Measurements from ENCODE around the gene IL17D. TPM values are rescaled to one million over a fixed set of nuclear protein-coding genes. Genes with fewer than 3 reads are reported as not detected.

Gene IL17D
- total and polyA plus RNA-seq, 10 of the 15 experiments (the other 5 are each of a cell fraction or from before 2014, with no cell fraction given), result 0.03 to 1.6 (median 0.33) TPM

GRCh38 chr13:20664351-20664750 is 39.1 kb upstream of the IL17D start:
- H3K4me1 ChIP-seq (ENCODE audit: control insufficient read depth, insufficient read depth, low read length), result no peaks in the 10 kb centered on the region
- ChIA-PET POLR2A (no interaction called here), RAD21 (ENCODE audit: unreplicated experiment) (no interaction called here), SMC1A (ENCODE audit: uncharacterized antibody, unreplicated experiment) (interaction anchor here (0.9 kb wide), 1 partner anchor 143 kb away, joined by 3 read pairs; no protein-coding TSS in a partner anchor), CTCF (no interaction called here)
- no peak overlapping the region for H2AFZ ChIP-seq (ENCODE audit: control insufficient read depth, low read depth, low read length)
- no peak overlapping the region for H3K4me2 ChIP-seq (ENCODE audit: control insufficient read depth, insufficient read depth)
- no peaks in the 10 kb centered on the region for H3K79me2 ChIP-seq (ENCODE audit: control insufficient read depth, insufficient read depth, low read length)
- H3K9me3 ChIP-seq (replicated peaks; ENCODE audit: control insufficient read depth, insufficient read depth, low read length), result no peaks in the 10 kb centered on the region
- FAIRE-seq (no peak), DNase-seq (ENCODE audit: low read depth, low spot score) (no peak), ATAC-seq (no peak)
- no peak overlapping the region for H3K27ac ChIP-seq (ENCODE audit: control insufficient read depth, insufficient read depth)
- no peaks in the 10 kb centered on the region for H3K36me3 ChIP-seq (ENCODE audit: control insufficient read depth in 2 of 2, insufficient read depth in 2 of 2, low read length in 1 of 2)
- H4K20me1 ChIP-seq (ENCODE audit: control insufficient read depth, insufficient read depth), result no peaks in the 10 kb centered on the region
- in situ Hi-C loops (cut with MboI) (no loop called here), intact Hi-C loops (cut with micrococcal nuclease; ENCODE audit: unreplicated experiment) (no loop called here)
- no TSS peak for BruUV-seq (replicated peaks)
- no peak overlapping the region for H3K9ac ChIP-seq (ENCODE audit: control insufficient read depth, insufficient read depth, low read length)
- no peaks in the 10 kb centered on the region for H3K27me3 ChIP-seq (replicated peaks in 1 of 2; ENCODE audit: control insufficient read depth in 2 of 2, insufficient read depth in 2 of 2, low read length in 1 of 2)
- H3K4me3 ChIP-seq, result no peak overlapping the region
- no peak for TF ChIP-seq E2F8 (IDR thresholded peaks at IDR 0.05; ENCODE audit: low read depth, partially characterized antibody)
- TF ChIP-seq BACH1 (IDR thresholded peaks at IDR 0.05; ENCODE audit: borderline replicate concordance), result no peak
- no peak for TF ChIP-seq CHD4 (IDR thresholded peaks at IDR 0.05)
- TF ChIP-seq KLF5 (IDR thresholded peaks at IDR 0.05; ENCODE audit: partially characterized antibody), result no peak
- TF ChIP-seq HCFC1 (IDR thresholded peaks at IDR 0.05; ENCODE audit: low read length), result no peak
- TF ChIP-seq TCF3 (IDR thresholded peaks at IDR 0.05; ENCODE audit: borderline replicate concordance, insufficient read depth, low read depth, low read length), result no peak
- TF ChIP-seq ATF7 (IDR thresholded peaks at IDR 0.05; ENCODE audit: low read depth), result no peak
- TF ChIP-seq USF1 (IDR thresholded peaks at IDR 0.05; ENCODE audit: borderline replicate concordance, extremely low read length, insufficient read depth, low read depth, low read length), result no peak
- no peak for TF ChIP-seq PRDM15 (CRISPR knock-in tag; IDR thresholded peaks at IDR 0.05)
- TF ChIP-seq FOXK2 (IDR thresholded peaks at IDR 0.05), result no peak
- no peak for TF ChIP-seq SMARCA5 (IDR thresholded peaks at IDR 0.05)
- no peak for TF ChIP-seq PAX5 (IDR thresholded peaks at IDR 0.05; ENCODE audit: borderline replicate concordance, low read depth, low read length)
- no peak for TF ChIP-seq EED (IDR thresholded peaks at IDR 0.05; ENCODE audit: low read depth)
- TF ChIP-seq SMAD5 (IDR thresholded peaks at IDR 0.05; ENCODE audit: low read depth), result no peak
- TF ChIP-seq ZNF687 (IDR thresholded peaks at IDR 0.05), result no peak
